Liver (tissue), 9 donors: ENCODE data around the gene DHX57. TPM values are rescaled to one million over a fixed set of nuclear protein-coding genes. Genes with fewer than 3 reads are reported as not detected.

Experiments used
- DNase-seq: peaks from one replicate; pipeline ENCODE4 v3.0.0-alpha.2; 2017; ENCODE audit warnings: low spot score
- H3K27ac ChIP-seq, 2 donors: one replicate each; pipeline ENCODE4 v1.7.0; 2013; ENCODE audit warnings: inconsistent platforms in 2 of 2, low read length in 2 of 2, control low read depth in 1 of 2, low read depth in 1 of 2, mild to moderate bottlenecking in 1 of 2
- H3K27me3 ChIP-seq, 4 donors: one replicate each; pipeline versions ENCODE4 v1.6.1 to v1.7.0; 2013; ENCODE audit warnings: low read length in 3 of 4, inconsistent platforms in 1 of 4, mild to moderate bottlenecking in 1 of 4, moderate library complexity in 1 of 4; ENCODE audit not compliant: control insufficient read depth in 4 of 4, insufficient read depth in 4 of 4
- H3K36me3 ChIP-seq, 4 donors: one replicate each; pipeline versions ENCODE4 v1.6.1 to v1.7.0; 2013; ENCODE audit warnings: low read length in 3 of 4, mild to moderate bottlenecking in 3 of 4, low read depth in 1 of 4, moderate library complexity in 1 of 4; ENCODE audit not compliant: control insufficient read depth in 4 of 4, insufficient read depth in 3 of 4
- H3K4me1 ChIP-seq, 4 donors: one replicate each; pipeline versions ENCODE4 v1.6.1 to v1.7.0; 2013; ENCODE audit warnings: low read length in 3 of 4, mild to moderate bottlenecking in 3 of 4, moderate library complexity in 1 of 4; ENCODE audit not compliant: control insufficient read depth in 4 of 4, insufficient read depth in 4 of 4
- H3K4me3 ChIP-seq, 3 donors: one replicate each; pipeline versions ENCODE4 v1.6.1 to v1.7.0; 2013; ENCODE audit warnings: low read length in 3 of 3, control low read depth in 1 of 3, low read depth in 1 of 3, mild to moderate bottlenecking in 1 of 3
- H3K9ac ChIP-seq, 2 donors: one replicate each; pipeline ENCODE4 v1.7.0; 2013; ENCODE audit warnings: low read length in 2 of 2, mild to moderate bottlenecking in 2 of 2, moderate library complexity in 2 of 2, control low read depth in 1 of 2, low read depth in 1 of 2
- H3K9me3 ChIP-seq, 4 donors: one replicate each; pipeline versions ENCODE4 v1.6.1 to v1.7.0; 2013; ENCODE audit warnings: low read length in 3 of 4; ENCODE audit not compliant: control insufficient read depth in 4 of 4
- ATF3 ChIP-seq: IDR thresholded peaks from 2 replicates; pipeline ENCODE4 v1.6.1; 2016; ENCODE audit warnings: antibody characterized with exemption
- CTCF ChIP-seq: fragments of 150-350 bp; IDR thresholded peaks from 2 replicates; pipeline ENCODE4 v1.5.1; 2017; ENCODE audit warnings: improper control_type of control experiment, low read depth, low read length; ENCODE audit not compliant: missing input control
- EGR1 ChIP-seq, 2 donors: IDR thresholded peaks; 2 replicates each; pipeline ENCODE4 v1.6.1; 2016 to 2018; ENCODE audit warnings: antibody characterized with exemption in 2 of 2, low read depth in 2 of 2
- FOXA1 ChIP-seq: IDR thresholded peaks from 2 replicates; pipeline ENCODE4 v1.6.1; 2016; ENCODE audit warnings: antibody characterized with exemption
- FOXA2 ChIP-seq: IDR thresholded peaks from 2 replicates; pipeline ENCODE4 v1.6.1; 2016; ENCODE audit warnings: antibody characterized with exemption
- GABPA ChIP-seq, 2 donors: IDR thresholded peaks in 1 of 2; conservative IDR thresholded peaks in 1 of 2; 2 replicates each; pipeline ENCODE4 v1.6.1; 2016; ENCODE audit warnings: antibody characterized with exemption in 2 of 2, mild to moderate bottlenecking in 1 of 2, moderate library complexity in 1 of 2
- HNF4G ChIP-seq: IDR thresholded peaks from 2 replicates; pipeline ENCODE4 v1.6.1; 2016; ENCODE audit warnings: antibody characterized with exemption
- MAX ChIP-seq: IDR thresholded peaks from 2 replicates; pipeline ENCODE4 v1.6.1; 2016; ENCODE audit warnings: antibody characterized with exemption
- NR2F2 ChIP-seq: IDR thresholded peaks from 2 replicates; pipeline ENCODE4 v1.6.1; 2016; ENCODE audit warnings: antibody characterized with exemption
- RAD21 ChIP-seq, 2 donors: IDR thresholded peaks; 2 replicates each; pipeline ENCODE4 v1.6.1; 2016; ENCODE audit warnings: antibody characterized with exemption in 2 of 2, mild to moderate bottlenecking in 2 of 2
- REST ChIP-seq: IDR thresholded peaks from 2 replicates; pipeline ENCODE4 v1.6.1; 2016; ENCODE audit warnings: antibody characterized with exemption, mild to moderate bottlenecking
- RXRA ChIP-seq, 2 donors: IDR thresholded peaks; 2 replicates each; pipeline ENCODE4 v1.6.1; 2017 to 2018; ENCODE audit warnings: antibody characterized with exemption in 2 of 2, mild to moderate bottlenecking in 1 of 2
- SP1 ChIP-seq: IDR thresholded peaks from 2 replicates; pipeline ENCODE4 v1.6.1; 2018; ENCODE audit warnings: antibody characterized with exemption, mild to moderate bottlenecking
- TAF1 ChIP-seq: conservative IDR thresholded peaks from 2 replicates; pipeline ENCODE4 v1.6.1; 2016; ENCODE audit warnings: antibody characterized with exemption, mild to moderate bottlenecking
- YY1 ChIP-seq: IDR thresholded peaks from 2 replicates; pipeline ENCODE4 v1.6.1; 2016; ENCODE audit warnings: antibody characterized with exemption, mild to moderate bottlenecking
- ZBTB33 ChIP-seq: IDR thresholded peaks from 2 replicates; pipeline ENCODE4 v1.6.1; 2016; ENCODE audit warnings: antibody characterized with exemption
- WGBS: extraction: QIAGEN DNeasy Blood & Tissue Kit; methylation state at CpG from one replicate; pipeline ENCODE4 v1.1.7; 2013; 5-methylcytosine and 5-hydroxymethylcytosine counted together
- polyA plus RNA-seq, 2 donors: library from polyadenylated mRNA; stranded (reverse) in 1 of 2; unstranded in 1 of 2; fragments of 200-250 nt in 1 of 2; fragments of >200 nt in 1 of 2; fragmentation: Nextera tagmentation in 1 of 2; extraction: Ambion mirVana in 1 of 2; gene quantifications; one replicate each; pipeline versions ENCODE4 v1.2.1 to v1.2.3, GENCODE V29; 2013 to 2015
- total RNA-seq, 2 donors: library from RNA; depleted of rRNA; stranded (reverse); fragments of >200 nt; gene quantifications; one replicate each; pipeline ENCODE4 v1.2.3, GENCODE V29; 2014
- donor health status: healthy.
- donor health status: healthy.
- donor health status: healthy.
- donor health status: healthy.
- donor health status: healthy.

The DHX57 gene
- total and polyA plus RNA-seq, 4 donors = 2.8 to 8.7 (median 5.4) TPM

GRCh38 chr2:38778687-38779082 lies 97.0 kb downstream of the DHX57 start (continued):
- TF ChIP-seq GABPA (IDR thresholded peaks at IDR 0.05 in 1 of 2, conservative IDR thresholded peaks at IDR 0.05 in 1 of 2) = no peak
- no peak for TF ChIP-seq HNF4G
- no peak for TF ChIP-seq ATF3
- no peak for TF ChIP-seq TAF1
- no peak for TF ChIP-seq ZBTB33
- no peak for TF ChIP-seq FOXA2

- H3K27ac ChIP-seq = no peak overlapping the region
- peaks cover 2 to 6% (median 5%) of the 10 kb centered on the region in 4 donors for H3K36me3 ChIP-seq
- no peaks in the 10 kb centered on the region for H3K9me3 ChIP-seq
- H3K4me3 ChIP-seq = no peak overlapping the region
- H3K9ac ChIP-seq = no peak overlapping the region
- no peaks in the 10 kb centered on the region for H3K27me3 ChIP-seq
- no peak for TF ChIP-seq RXRA (IDR thresholded peaks at IDR 0.05)
- no peak for TF ChIP-seq CTCF
- no peak for TF ChIP-seq ZBTB33
- no peak for TF ChIP-seq RAD21 (IDR thresholded peaks at IDR 0.05)
- TF ChIP-seq SP1 = no peak
- no peak for TF ChIP-seq YY1
- no peak for TF ChIP-seq FOXA1
- no peak for TF ChIP-seq ATF3
- no peak for TF ChIP-seq NR2F2
- TF ChIP-seq GABPA (IDR thresholded peaks at IDR 0.05 in 1 of 2, conservative IDR thresholded peaks at IDR 0.05 in 1 of 2) = no peak
- TF ChIP-seq FOXA2 = no peak
- no peak for TF ChIP-seq REST
- TF ChIP-seq MAX = no peak
- TF ChIP-seq HNF4G = no peak
- TF ChIP-seq EGR1 (IDR thresholded peaks at IDR 0.05; ENCODE audit: low read depth in 2 of 2) = no peak
- WGBS = 94% methylated on average over 13 of the region's 13 CpGs
- peaks cover 0 to 14% (median 12%) of the 10 kb centered on the region in 4 donors for H3K4me1 ChIP-seq
- DNase-seq = no peak
These were observed 99.2 kb downstream of the DHX57 start for GRCh38 chr2:38776531-38776930.
